HG03097 (cell line): ENCODE data around the gene MADD.
A peak's percentile ranks its signal among the peaks of the same experiment; 100 is the strongest.

Source experiments
- ATAC-seq: cut with Tn5 transposase; IDR thresholded peaks from one replicate; pipeline ENCODE4 v1.9.1; 2021; ENCODE audit not compliant: unreplicated experiment, low FRiP score

Gene MADD

GRCh38 chr11:47269829-47270305 is at the start of gene MADD:
MADD (plus strand) TSS chr11:47270133.
- ATAC-seq: peak; percentile 77

GRCh38 chr11:47220401-47220821 is 49.5 kb upstream of the MADD start:
- no peak for ATAC-seq

GRCh38 chr11:47222696-47223095 is 47.2 kb upstream of the MADD start:
- ATAC-seq: no peak

GRCh38 chr11:47225552-47226400 is 44.2 kb upstream of the MADD start:
- ATAC-seq: peak; percentile 65

GRCh38 chr11:47229161-47229560 is 40.8 kb upstream of the MADD start:
- ATAC-seq: no peak

- no peak for ATAC-seq
Measured at GRCh38 chr11:47233051-47233450, 36.9 kb upstream of the MADD start.

- no peak for ATAC-seq
Measured at GRCh38 chr11:47233989-47234668, 35.8 kb upstream of the MADD start.

GRCh38 chr11:47234669-47235100 is 35.2 kb upstream of the MADD start:
- ATAC-seq: no peak

GRCh38 chr11:47235163-47235562 is 34.8 kb upstream of the MADD start:
- no peak for ATAC-seq

- ATAC-seq: no peak
Measured at GRCh38 chr11:47236482-47236881, 33.5 kb upstream of the MADD start.

GRCh38 chr11:47239852-47240251 is 30.1 kb upstream of the MADD start:
- ATAC-seq: no peak

- no peak for ATAC-seq
Measured at GRCh38 chr11:47241841-47242301, 28.1 kb upstream of the MADD start.

GRCh38 chr11:47242596-47243192 is 27.2 kb upstream of the MADD start:
- no peak for ATAC-seq

- ATAC-seq: no peak
Measured at GRCh38 chr11:47243454-47243853, 26.5 kb upstream of the MADD start.

- ATAC-seq: no peak
Measured at GRCh38 chr11:47244448-47245350, 25.2 kb upstream of the MADD start.

- ATAC-seq: no peak
Measured at GRCh38 chr11:47245611-47246357, 24.1 kb upstream of the MADD start.

GRCh38 chr11:47247502-47247901 is 22.4 kb upstream of the MADD start:
- ATAC-seq: no peak

- peak; percentile 23 for ATAC-seq
Measured at GRCh38 chr11:47248304-47248663, 21.6 kb upstream of the MADD start.

GRCh38 chr11:47248664-47249377 is 21.1 kb upstream of the MADD start, which contains the start of gene ACP2:
ACP2 (minus strand) TSS chr11:47248814; CDS start chr11:47248789, 25 bp downstream.
- ATAC-seq: peak; percentile 82
